HEK293T (cell line): ENCODE data around the gene CAPN3.

Source experiments
- CTCF ChIA-PET: fragments of 350-600 bp; formaldehyde crosslinking; extraction: SDS; loops from one replicate; lab custom pipeline; 2021; ENCODE audit warnings: antibody characterized with exemption, inconsistent platforms; lab: Yijun Ruan, JAX
- POLR2A ChIA-PET: fragments of 350-600 bp; formaldehyde crosslinking; extraction: SDS; loops from one replicate; lab custom pipeline; 2020; ENCODE audit warnings: antibody characterized with exemption, inconsistent platforms; lab: Yijun Ruan, JAX
- DNase-seq: peaks from one replicate; pipeline ENCODE4 v3.0.0; 2012; ENCODE audit warnings: mixed read lengths; ENCODE audit errors: extremely low spot score
- ARNT ChIP-seq: fragments of 450-650 bp; IDR thresholded peaks from 2 replicates; pipeline ENCODE4 v1.6.1; 2017; ENCODE audit warnings: mild to moderate bottlenecking
- BHLHE40 ChIP-seq: fragments of 450-650 bp; IDR thresholded peaks from 2 replicates; pipeline ENCODE4 v1.6.1; 2016; ENCODE audit warnings: mild to moderate bottlenecking, moderate library complexity, borderline replicate concordance
- CTBP1 ChIP-seq: fragments of 450-650 bp; IDR thresholded peaks from 2 replicates; pipeline ENCODE4 v1.6.1; 2016; ENCODE audit warnings: borderline replicate concordance
- ELF4 ChIP-seq: fragments of 450-650 bp; IDR thresholded peaks from 2 replicates; pipeline ENCODE4 v1.6.1; 2017; ENCODE audit warnings: antibody characterized with exemption
- FOXA1 ChIP-seq: fragments of 450-650 bp; IDR thresholded peaks from 2 replicates; pipeline ENCODE4 v1.6.1; 2016; ENCODE audit warnings: mild to moderate bottlenecking
- FOXK2 ChIP-seq: fragments of 450-650 bp; IDR thresholded peaks from 2 replicates; pipeline ENCODE4 v1.6.1; 2016; ENCODE audit warnings: mild to moderate bottlenecking
- FOXM1 ChIP-seq: fragments of 450-650 bp; IDR thresholded peaks from 2 replicates; pipeline ENCODE4 v1.6.1; 2017; ENCODE audit warnings: mild to moderate bottlenecking, borderline replicate concordance
- HDGF ChIP-seq: fragments of 450-650 bp; IDR thresholded peaks from 2 replicates; pipeline ENCODE4 v1.6.1; 2017; ENCODE audit warnings: antibody characterized with exemption, borderline replicate concordance
- L3MBTL2 ChIP-seq: fragments of 450-650 bp; conservative IDR thresholded peaks from 2 replicates; pipeline ENCODE4 v1.6.1; 2016; ENCODE audit warnings: mild to moderate bottlenecking
- LEF1 ChIP-seq: fragments of 450-650 bp; IDR thresholded peaks from 2 replicates; pipeline ENCODE4 v1.6.1; 2017; ENCODE audit warnings: mild to moderate bottlenecking, borderline replicate concordance
- NFRKB ChIP-seq: fragments of 450-650 bp; IDR thresholded peaks from 2 replicates; pipeline ENCODE4 v1.6.1; 2016; ENCODE audit warnings: mild to moderate bottlenecking, moderate library complexity
- PKNOX1 ChIP-seq: fragments of 450-650 bp; IDR thresholded peaks from 2 replicates; pipeline ENCODE4 v1.6.1; 2016
- SP1 ChIP-seq: fragments of 450-650 bp; IDR thresholded peaks from 2 replicates; pipeline ENCODE4 v1.6.1; 2017
- SUZ12 ChIP-seq: fragments of 450-650 bp; IDR thresholded peaks from 2 replicates; pipeline ENCODE4 v1.6.1; 2016; ENCODE audit warnings: mild to moderate bottlenecking
- TARDBP ChIP-seq: fragments of 450-650 bp; IDR thresholded peaks from 2 replicates; pipeline ENCODE4 v1.6.1; 2016
- ZNF384 ChIP-seq: fragments of 450-650 bp; IDR thresholded peaks from 2 replicates; pipeline ENCODE4 v1.6.1; 2016

CAPN3 gene

GRCh38 chr15:42385980-42386700 lies 26.8 kb downstream of the CAPN3 start:
- ChIA-PET POLR2A (interaction anchor here (0.5 to 1.1 kb wide), 2 partner anchors 178 to 276 kb away, joined by 3 to 5 read pairs; partner anchors contain the start of gene VPS39), CTCF (interaction anchor here (0.7 to 1.6 kb wide), 3 partner anchors 9 to 121 kb away, joined by 3 to 9 read pairs (median 6); no protein-coding TSS in a partner anchor)
- DNase-seq, result no peak
- TF ChIP-seq L3MBTL2 (no peak), PKNOX1 (no peak), BHLHE40 (no peak), FOXK2 (no peak), FOXA1 (no peak), SP1 (no peak), SUZ12 (no peak), TARDBP (no peak), ELF4 (no peak), ARNT (no peak), HDGF (no peak), ZNF384 (no peak), LEF1 (no peak), CTBP1 (no peak), NFRKB (no peak), FOXM1 (no peak)

- no peak for DNase-seq
- TF ChIP-seq NFRKB, result no peak
- no peak for TF ChIP-seq FOXM1
- no peak for TF ChIP-seq PKNOX1
- TF ChIP-seq SUZ12, result no peak
- no peak for TF ChIP-seq ARNT
- TF ChIP-seq BHLHE40, result no peak
- no peak for TF ChIP-seq TARDBP
- no peak for TF ChIP-seq LEF1
- TF ChIP-seq ZNF384, result no peak
- no peak for TF ChIP-seq SP1
- TF ChIP-seq ELF4, result no peak
- no peak for TF ChIP-seq HDGF
- TF ChIP-seq L3MBTL2, result no peak
- TF ChIP-seq FOXA1, result no peak
- no peak for TF ChIP-seq FOXK2
- POLR2A ChIA-PET, result no interaction called here
- CTCF ChIA-PET, result no interaction called here
Observed at GRCh38 chr15:42387603-42388002, 28.3 kb downstream of the CAPN3 start.

- CTCF ChIA-PET, result interaction anchor here (0.6 kb wide), 1 partner anchor 26 kb away, joined by 4 read pairs; no protein-coding TSS in a partner anchor
- DNase-seq, result no peak
- POLR2A ChIA-PET, result no interaction called here
- TF ChIP-seq CTBP1, result no peak
- TF ChIP-seq TARDBP, result no peak
- TF ChIP-seq FOXK2, result no peak
- no peak for TF ChIP-seq PKNOX1
- no peak for TF ChIP-seq SUZ12
- no peak for TF ChIP-seq ZNF384
- TF ChIP-seq LEF1, result no peak
- no peak for TF ChIP-seq ARNT
- no peak for TF ChIP-seq ELF4
- TF ChIP-seq FOXA1, result no peak
- TF ChIP-seq SP1, result no peak
- no peak for TF ChIP-seq BHLHE40
- TF ChIP-seq FOXM1, result no peak
- TF ChIP-seq L3MBTL2, result no peak
- no peak for TF ChIP-seq NFRKB
- TF ChIP-seq HDGF, result no peak
Observed at GRCh38 chr15:42392309-42393024, 33.2 kb downstream of the CAPN3 start.

- no peak for TF ChIP-seq ELF4
- TF ChIP-seq LEF1, result no peak
- no peak for TF ChIP-seq L3MBTL2
- no peak for TF ChIP-seq FOXM1
- TF ChIP-seq ARNT, result no peak
- no peak for TF ChIP-seq BHLHE40
- TF ChIP-seq HDGF, result no peak
- no peak for TF ChIP-seq NFRKB
- TF ChIP-seq SUZ12, result no peak
- TF ChIP-seq TARDBP, result no peak
- TF ChIP-seq SP1, result no peak
- TF ChIP-seq FOXA1, result no peak
- TF ChIP-seq FOXK2, result no peak
- no peak for TF ChIP-seq PKNOX1
- TF ChIP-seq ZNF384, result no peak
- TF ChIP-seq CTBP1, result no peak
- ChIA-PET POLR2A (interaction anchor here (1.3 kb wide), 1 partner anchor 121 kb away, joined by 3 read pairs; the partner anchor contains the start of genes GANC and TMEM87A), CTCF (no interaction called here)
- DNase-seq, result no peak
Observed at GRCh38 chr15:42394106-42394505, 34.8 kb downstream of the CAPN3 start.
